CD8-positive, alpha-beta memory T cell (primary cell): ENCODE results near the gene MACROD2. TPM values are rescaled to one million over a fixed set of nuclear protein-coding genes. Genes with fewer than 3 reads are reported as not detected.
"Not testable (repeated sequence)": the region's sequence is repeated elsewhere in the genome, so short reads cannot be mapped to it uniquely, and the experiment has no call there.

Source experiments
- CTCF ChIA-PET: fragments of 350-600 bp; sonication (Branson Sonifier 250); formaldehyde crosslinking; loops from one replicate; lab custom pipeline; 2021; ENCODE audit warnings: antibody characterized with exemption; lab: Charles Lee
- POLR2A ChIA-PET: fragments of 350-600 bp; sonication (Branson Sonifier 250); formaldehyde crosslinking; loops from one replicate; lab custom pipeline; 2021; ENCODE audit warnings: antibody characterized with exemption; lab: Charles Lee
- DNase-seq, 5 donors: peaks; one replicate each; pipeline versions ENCODE4 v3.0.0 to v3.0.0-alpha.2; 2020 to 2022; ENCODE audit warnings: mixed read lengths in 1 of 5
- H3K27ac ChIP-seq: one replicate; pipeline ENCODE4 v1.7.0; 2013; ENCODE audit warnings: low read depth, mild to moderate bottlenecking, low read length, moderate library complexity
- H3K27me3 ChIP-seq: 2 replicates; pipeline ENCODE4 v1.7.0; 2013; ENCODE audit warnings: low read length, mild to moderate bottlenecking; ENCODE audit not compliant: insufficient read depth, poor library complexity, severe bottlenecking
- H3K36me3 ChIP-seq: 2 replicates; pipeline ENCODE4 v1.7.0; 2013; ENCODE audit warnings: mild to moderate bottlenecking, low read length, moderate library complexity; ENCODE audit not compliant: insufficient read depth
- H3K4me1 ChIP-seq: 2 replicates; pipeline ENCODE4 v1.7.0; 2013; ENCODE audit warnings: mild to moderate bottlenecking, low read length, moderate library complexity; ENCODE audit not compliant: insufficient read depth
- H3K4me3 ChIP-seq: 2 replicates; pipeline ENCODE4 v1.7.0; 2013; ENCODE audit warnings: mild to moderate bottlenecking, low read length
- H3K9me3 ChIP-seq: 2 replicates; pipeline ENCODE4 v1.7.0; 2013; ENCODE audit warnings: mild to moderate bottlenecking, low read length
- H3K27ac Mint-ChIP-seq, 8 donors: one replicate each; pipeline ENCODE4 v1.8.0; 2020 to 2021; ENCODE audit warnings: mixed read lengths in 8 of 8, mild to moderate bottlenecking in 6 of 8, inconsistent platforms in 3 of 8, moderate library complexity in 3 of 8
- H3K27me3 Mint-ChIP-seq, 2 donors: one replicate each; pipeline ENCODE4 v1.8.0; 2020 to 2021; ENCODE audit warnings: mixed read lengths in 2 of 2, mild to moderate bottlenecking in 1 of 2, moderate library complexity in 1 of 2
- H3K36me3 Mint-ChIP-seq, 3 donors: one replicate each; pipeline ENCODE4 v1.8.0; 2020 to 2021; ENCODE audit warnings: mixed read lengths in 3 of 3, inconsistent platforms in 1 of 3, mild to moderate bottlenecking in 1 of 3
- H3K4me1 Mint-ChIP-seq, 3 donors: one replicate each; pipeline ENCODE4 v1.8.0; 2020 to 2021; ENCODE audit warnings: mixed read lengths in 3 of 3, inconsistent platforms in 1 of 3, mild to moderate bottlenecking in 1 of 3
- H3K4me3 Mint-ChIP-seq, 7 donors: one replicate each; pipeline ENCODE4 v1.8.0; 2020 to 2021; ENCODE audit warnings: mixed read lengths in 7 of 7, mild to moderate bottlenecking in 6 of 7, moderate library complexity in 4 of 7, inconsistent platforms in 2 of 7
- H3K9me3 Mint-ChIP-seq, 5 donors: one replicate each; pipeline ENCODE4 v1.8.0; 2020 to 2022; ENCODE audit warnings: mixed read lengths in 5 of 5, mild to moderate bottlenecking in 3 of 5, moderate library complexity in 2 of 5, inconsistent platforms in 1 of 5
- polyA plus RNA-seq: library from polyadenylated mRNA; unstranded; fragments of 300-500 nt; fragmentation: Illumina TruSeq; gene quantifications from one replicate; pipeline ENCODE4 v1.2.3, GENCODE V29; 2021
- total RNA-seq, 2 experiments: library from RNA; stranded (reverse); gene quantifications; one replicate each; pipeline ENCODE4 v1.2.3, GENCODE V29; 2021

The MACROD2 gene
- total and polyA plus RNA-seq, 3 experiments from 2014 or later = not detected

GRCh38 chr20:15185913-15186312 lies 1190.6 kb downstream of the MACROD2 start:
- Histone ChIP-seq H3K4me3 (no peak overlapping the region), H3K9me3 (no peaks in the 10 kb centered on the region), H3K4me1 (no peaks in the 10 kb centered on the region), H3K36me3 (no peaks in the 10 kb centered on the region), H3K27ac (no peak overlapping the region), H3K27me3 (no peaks in the 10 kb centered on the region)
- Mint-ChIP-seq H3K9me3 (peaks cover 0 to 26% (median 0%) of the 10 kb centered on the region in 5 donors), H3K27me3 (no peaks in the 10 kb centered on the region), H3K4me1 (no peaks in the 10 kb centered on the region), H3K36me3 (peaks cover 0 to 3% (median 0%) of the 10 kb centered on the region in 3 donors), H3K4me3 (no peak overlapping the region), H3K27ac (no peak overlapping the region)
- DNase-seq = no peak
- ChIA-PET CTCF (no interaction called here), POLR2A (no interaction called here)

GRCh38 chr20:15187612-15188011 lies 1192.3 kb downstream of the MACROD2 start:
- Histone ChIP-seq H3K27ac (no peak overlapping the region), H3K27me3 (no peaks in the 10 kb centered on the region), H3K9me3 (no peaks in the 10 kb centered on the region), H3K36me3 (no peaks in the 10 kb centered on the region), H3K4me3 (no peak overlapping the region), H3K4me1 (no peaks in the 10 kb centered on the region)
- CTCF ChIA-PET = no interaction called here
- POLR2A ChIA-PET = no interaction called here
- no peaks in the 10 kb centered on the region for H3K36me3 Mint-ChIP-seq
- H3K4me3 Mint-ChIP-seq = no peak overlapping the region
- H3K9me3 Mint-ChIP-seq = peaks cover 0 to 22% (median 0%) of the 10 kb centered on the region in 5 donors
- DNase-seq = no peak
- H3K4me1 Mint-ChIP-seq = no peaks in the 10 kb centered on the region
- no peaks in the 10 kb centered on the region for H3K27me3 Mint-ChIP-seq
- no peak overlapping the region for H3K27ac Mint-ChIP-seq

- Mint-ChIP-seq H3K36me3 (no peaks in the 10 kb centered on the region), H3K27ac (no peak overlapping the region), H3K9me3 (peaks cover 0 to 22% (median 3%) of the 10 kb centered on the region in 5 donors), H3K4me3 (no peak overlapping the region), H3K4me1 (no peaks in the 10 kb centered on the region), H3K27me3 (no peaks in the 10 kb centered on the region)
- Histone ChIP-seq H3K4me3 (no peak overlapping the region), H3K4me1 (no peaks in the 10 kb centered on the region), H3K27ac (no peak overlapping the region), H3K27me3 (no peaks in the 10 kb centered on the region), H3K36me3 (no peaks in the 10 kb centered on the region), H3K9me3 (no peaks in the 10 kb centered on the region)
- ChIA-PET CTCF (interaction anchor here (1.2 kb wide), 1 partner anchor 10 kb away, joined by 3 read pairs; no protein-coding TSS in a partner anchor), POLR2A (no interaction called here)
- no peak for DNase-seq
Measured at GRCh38 chr20:15188415-15188814, 1193.1 kb downstream of the MACROD2 start.

- no peak for DNase-seq
- Mint-ChIP-seq H3K4me1 (no peaks in the 10 kb centered on the region), H3K9me3 (peaks cover 0 to 22% (median 3%) of the 10 kb centered on the region in 5 donors), H3K27ac (no peak overlapping the region), H3K4me3 (no peak overlapping the region), H3K27me3 (no peaks in the 10 kb centered on the region), H3K36me3 (no peaks in the 10 kb centered on the region)
- Histone ChIP-seq H3K27ac (no peak overlapping the region), H3K9me3 (no peaks in the 10 kb centered on the region), H3K4me3 (no peak overlapping the region), H3K4me1 (no peaks in the 10 kb centered on the region), H3K27me3 (no peaks in the 10 kb centered on the region), H3K36me3 (no peaks in the 10 kb centered on the region)
- ChIA-PET POLR2A (no interaction called here), CTCF (no interaction called here)
Measured at GRCh38 chr20:15191082-15191723, 1195.9 kb downstream of the MACROD2 start.

GRCh38 chr20:15195378-15195777 lies 1200.1 kb downstream of the MACROD2 start:
- Mint-ChIP-seq H3K27ac (no peak overlapping the region), H3K4me3 (no peak overlapping the region)
- H3K9me3 ChIP-seq = no peaks in the 10 kb centered on the region

GRCh38 chr20:15196547-15197255 lies 1201.4 kb downstream of the MACROD2 start:
- H3K27me3 ChIP-seq = no peaks in the 10 kb centered on the region
- DNase-seq = no peak
- CTCF ChIA-PET = no interaction called here
- no peak overlapping the region for H3K4me3 ChIP-seq
- H3K36me3 ChIP-seq = no peaks in the 10 kb centered on the region
- H3K4me3 Mint-ChIP-seq = no peak overlapping the region
- no peak overlapping the region for H3K27ac Mint-ChIP-seq
- H3K27me3 Mint-ChIP-seq = no peaks in the 10 kb centered on the region
- POLR2A ChIA-PET = no interaction called here
- peaks cover 0 to 22% (median 5%) of the 10 kb centered on the region in 5 donors for H3K9me3 Mint-ChIP-seq
- no peaks in the 10 kb centered on the region for H3K9me3 ChIP-seq
- H3K36me3 Mint-ChIP-seq = no peaks in the 10 kb centered on the region
- H3K4me1 ChIP-seq = no peaks in the 10 kb centered on the region
- H3K27ac ChIP-seq = no peak overlapping the region
- H3K4me1 Mint-ChIP-seq = no peaks in the 10 kb centered on the region

More at GRCh38 chr20:15195378-15195777, 1200.1 kb downstream of the MACROD2 start:
- Histone ChIP-seq H3K27me3 (no peaks in the 10 kb centered on the region), H3K4me1 (no peaks in the 10 kb centered on the region), H3K36me3 (no peaks in the 10 kb centered on the region), H3K4me3 (no peak overlapping the region), H3K27ac (no peak overlapping the region)
- CTCF ChIA-PET = no interaction called here
- H3K9me3 Mint-ChIP-seq = peaks cover 0 to 20% (median 2%) of the 10 kb centered on the region in 5 donors
- H3K4me1 Mint-ChIP-seq = no peaks in the 10 kb centered on the region
- no peaks in the 10 kb centered on the region for H3K36me3 Mint-ChIP-seq
- H3K27me3 Mint-ChIP-seq = no peaks in the 10 kb centered on the region
- POLR2A ChIA-PET = no interaction called here
- no peak for DNase-seq

GRCh38 chr20:15198017-15198416 lies 1202.7 kb downstream of the MACROD2 start:
- POLR2A ChIA-PET, DNase-seq, H3K36me3 ChIP-seq, H3K4me3 ChIP-seq, H3K27me3 Mint-ChIP-seq, H3K9me3 ChIP-seq, CTCF ChIA-PET, H3K4me1 Mint-ChIP-seq, H3K4me3 Mint-ChIP-seq, H3K36me3 Mint-ChIP-seq, H3K4me1 ChIP-seq, H3K27ac ChIP-seq, H3K27ac Mint-ChIP-seq, H3K27me3 ChIP-seq: not testable (repeated sequence)
- peaks cover 0 to 28% (median 4%) of the 10 kb centered on the region in 5 donors for H3K9me3 Mint-ChIP-seq

GRCh38 chr20:15199698-15200097 lies 1204.4 kb downstream of the MACROD2 start:
- H3K27me3 Mint-ChIP-seq = no peaks in the 10 kb centered on the region
- peaks cover 0 to 33% (median 2%) of the 10 kb centered on the region in 5 donors for H3K9me3 Mint-ChIP-seq
- no peaks in the 10 kb centered on the region for H3K36me3 ChIP-seq
- H3K27ac Mint-ChIP-seq = no peak overlapping the region
- ChIA-PET POLR2A (no interaction called here), CTCF (no interaction called here)
- no peak for DNase-seq
- H3K4me1 Mint-ChIP-seq = no peaks in the 10 kb centered on the region
- H3K4me3 Mint-ChIP-seq = no peak overlapping the region
- no peaks in the 10 kb centered on the region for H3K9me3 ChIP-seq
- H3K36me3 Mint-ChIP-seq = peaks cover 0 to 4% (median 0%) of the 10 kb centered on the region in 3 donors
- H3K4me3 ChIP-seq = no peak overlapping the region
- no peak overlapping the region for H3K27ac ChIP-seq
- H3K27me3 ChIP-seq = no peaks in the 10 kb centered on the region
- no peaks in the 10 kb centered on the region for H3K4me1 ChIP-seq
